Activated CD4-positive, alpha-beta T cell treated with anti-CD3 and anti-CD28 coated beads, Interleukin-2, amount 50 U/mL, for 4 hours (primary cell): ENCODE measurements around the gene USP30.
"Not testable (repeated sequence)": the region's sequence is repeated elsewhere in the genome, so short reads cannot be mapped to it uniquely, and the experiment has no call there.

Source experiments
- DNase-seq, 2 experiments: peaks; one replicate each; pipeline ENCODE4 v3.0.0-alpha.2; 2020

The USP30 gene

GRCh38 chr12:109052414-109053323 is at the start of gene USP30:
TSS of gene USP30 (plus strand) at chr12:109052576. CDS start at chr12:109052679, 103 bp downstream.
- peak; percentile 75 to 79 for DNase-seq

- DNase-seq, result no peak
Measured at GRCh38 chr12:109004017-109004416, 48.4 kb upstream of the USP30 start.

- DNase-seq, result no peak
Measured at GRCh38 chr12:109009766-109010165, 42.6 kb upstream of the USP30 start.

- DNase-seq, result no peak
Measured at GRCh38 chr12:109010259-109010658, 42.1 kb upstream of the USP30 start.

GRCh38 chr12:109014984-109015765 is 37.2 kb upstream of the USP30 start:
- DNase-seq, result no peak

GRCh38 chr12:109016016-109016415 is 36.4 kb upstream of the USP30 start:
- no peak for DNase-seq

GRCh38 chr12:109016978-109017377 is 35.4 kb upstream of the USP30 start:
- DNase-seq, result no peak

- DNase-seq, result no peak
Measured at GRCh38 chr12:109018296-109018695, 34.1 kb upstream of the USP30 start.

- no peak for DNase-seq
Measured at GRCh38 chr12:109020146-109020795, 32.1 kb upstream of the USP30 start.

- DNase-seq, result peak; percentile 6 to 9
Measured at GRCh38 chr12:109020796-109021380, 31.5 kb upstream of the USP30 start, which contains the start of gene SVOP. TSS of gene SVOP (minus strand) at chr12:109021068. CDS start at chr12:109020868, 200 bp downstream.

- no peak for DNase-seq
Measured at GRCh38 chr12:109027767-109028166, 24.6 kb upstream of the USP30 start.

- DNase-seq, result not testable (repeated sequence)
Measured at GRCh38 chr12:109028624-109029023, 23.8 kb upstream of the USP30 start.

GRCh38 chr12:109029411-109029810 is 23.0 kb upstream of the USP30 start:
- no peak for DNase-seq

GRCh38 chr12:109033239-109034196 is 18.9 kb upstream of the USP30 start:
- DNase-seq, result no peak

GRCh38 chr12:109036975-109037374 is 15.4 kb upstream of the USP30 start:
- DNase-seq, result no peak

- DNase-seq, result no peak
Measured at GRCh38 chr12:109044241-109044640, 8.1 kb upstream of the USP30 start.

- no peak for DNase-seq
Measured at GRCh38 chr12:109047081-109047805, 5.1 kb upstream of the USP30 start.

GRCh38 chr12:109048706-109049105 is 3.7 kb upstream of the USP30 start:
- not testable (repeated sequence) for DNase-seq

- not testable (repeated sequence) for DNase-seq
Measured at GRCh38 chr12:109049794-109050193, 2.6 kb upstream of the USP30 start.

GRCh38 chr12:109052097-109052413 is 321 bp upstream of the USP30 start:
- DNase-seq, result no peak
